Keratinocyte (primary cell): ENCODE measurements around the gene ZNF598.

ENCODE experiments used
- EZH2 ChIP-seq: IDR thresholded peaks from one replicate; pipeline ENCODE4 v1.6.1; 2012; ENCODE audit warnings: inconsistent platforms, mild to moderate bottlenecking, low read length, moderate library complexity
- TF ChIP-seq, protein P1 (sequence below), 3 experiments: IDR thresholded peaks in 1 of 3; conservative IDR thresholded peaks in 1 of 3; optimal IDR thresholded peaks in 1 of 3; 2 replicates in 2 of 3; 3 replicates in 1 of 3; pipeline versions ENCODE3 to v1.5.1; 2011; ENCODE audit warnings: low read length in 3 of 3, mild to moderate bottlenecking in 3 of 3, moderate library complexity in 2 of 3, control low read depth in 1 of 3, inconsistent platforms in 1 of 3; ENCODE audit not compliant: insufficient read depth in 2 of 3; ENCODE audit errors: extremely low read depth in 1 of 3

DNA sequence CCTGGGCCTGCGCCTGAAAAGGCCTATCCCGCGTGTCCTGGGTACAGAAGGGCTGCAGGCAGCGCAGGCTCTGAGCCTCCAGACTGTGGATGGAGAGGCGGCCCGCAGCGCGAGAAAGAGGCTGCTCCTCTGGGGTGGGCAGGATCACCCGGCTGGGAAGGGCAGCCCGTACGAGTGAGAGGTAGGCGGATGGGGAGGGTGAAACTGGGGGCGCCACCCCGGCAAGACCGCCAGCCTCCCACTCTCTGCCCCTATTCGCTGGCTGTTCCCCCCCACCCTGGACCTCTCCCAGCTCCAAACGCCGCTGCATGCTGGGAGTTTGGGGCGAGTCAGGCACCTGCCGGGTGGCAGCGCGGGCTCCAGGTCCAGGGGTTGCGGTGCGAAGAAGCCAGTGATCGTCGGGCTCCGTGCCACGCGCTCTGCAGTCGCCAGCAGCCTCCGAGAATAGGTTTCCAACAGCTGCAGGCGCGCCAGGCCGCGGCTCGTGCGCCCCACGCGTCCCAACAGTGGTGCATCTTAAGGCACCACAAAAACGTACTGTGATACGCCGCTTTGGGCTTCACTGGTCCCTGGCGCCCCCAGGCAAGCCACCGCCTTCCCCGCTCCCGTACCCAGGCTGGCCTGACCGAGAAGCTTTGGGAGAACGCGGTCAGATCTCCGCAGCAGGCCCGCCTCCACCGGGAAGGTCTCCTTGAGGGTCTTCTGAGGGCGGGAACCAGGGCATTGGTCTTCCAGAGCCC is 29.4 kb downstream of the ZNF598 start:
- TF ChIP-seq, protein P1, sequence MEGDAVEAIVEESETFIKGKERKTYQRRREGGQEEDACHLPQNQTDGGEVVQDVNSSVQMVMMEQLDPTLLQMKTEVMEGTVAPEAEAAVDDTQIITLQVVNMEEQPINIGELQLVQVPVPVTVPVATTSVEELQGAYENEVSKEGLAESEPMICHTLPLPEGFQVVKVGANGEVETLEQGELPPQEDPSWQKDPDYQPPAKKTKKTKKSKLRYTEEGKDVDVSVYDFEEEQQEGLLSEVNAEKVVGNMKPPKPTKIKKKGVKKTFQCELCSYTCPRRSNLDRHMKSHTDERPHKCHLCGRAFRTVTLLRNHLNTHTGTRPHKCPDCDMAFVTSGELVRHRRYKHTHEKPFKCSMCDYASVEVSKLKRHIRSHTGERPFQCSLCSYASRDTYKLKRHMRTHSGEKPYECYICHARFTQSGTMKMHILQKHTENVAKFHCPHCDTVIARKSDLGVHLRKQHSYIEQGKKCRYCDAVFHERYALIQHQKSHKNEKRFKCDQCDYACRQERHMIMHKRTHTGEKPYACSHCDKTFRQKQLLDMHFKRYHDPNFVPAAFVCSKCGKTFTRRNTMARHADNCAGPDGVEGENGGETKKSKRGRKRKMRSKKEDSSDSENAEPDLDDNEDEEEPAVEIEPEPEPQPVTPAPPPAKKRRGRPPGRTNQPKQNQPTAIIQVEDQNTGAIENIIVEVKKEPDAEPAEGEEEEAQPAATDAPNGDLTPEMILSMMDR (optimal IDR thresholded peaks at IDR 0.05 in 1 of 3, IDR thresholded peaks at IDR 0.05 in 1 of 3, conservative IDR thresholded peaks at IDR 0.05 in 1 of 3; ENCODE audit: extremely low read depth in 1 of 3, insufficient read depth in 2 of 3, low read length in 3 of 3), result no peak
- TF ChIP-seq EZH2, result no peak
